Endothelial cell of umbilical vein (primary cell): Measurements from ENCODE around the gene ENO4. TPM values are rescaled to one million over a fixed set of nuclear protein-coding genes. Genes with fewer than 3 reads are reported as not detected.

Experiments
- BruUV-seq: library from RNA; stranded (reverse); fragments of 400-500 nt; replicated peaks from 2 replicates; lab custom pipeline; 2021; lab: Mats Ljungman, UMichigan
- CTCF ChIA-PET: fragments of 300-600, 350-600 bp; sonication (Branson Sonifier 250); formaldehyde crosslinking; loops from one replicate; lab custom pipeline; 2021; ENCODE audit warnings: antibody characterized with exemption, inconsistent platforms; lab: Charles Lee
- POLR2A ChIA-PET: fragments of 300-600, 350-600 bp; sonication (Branson Sonifier 250); formaldehyde crosslinking; loops from one replicate; lab custom pipeline; 2021; ENCODE audit warnings: antibody characterized with exemption, inconsistent platforms; lab: Charles Lee
- DNase-seq: peaks from one replicate; pipeline ENCODE4 v3.0.0-alpha.2; 2011; ENCODE audit warnings: low read depth, low spot score
- FAIRE-seq: peaks from 2 replicates; lab custom pipeline; 2011; peaks lifted over from hg19 to GRCh38; lab: Jason Lieb, UNC
- H2AFZ ChIP-seq: 2 replicates; pipeline ENCODE4 v1.6.0; 2012; ENCODE audit warnings: low read depth, low read length, control low read depth, inconsistent platforms
- H3K27ac ChIP-seq: 2 replicates; pipeline ENCODE4 v1.5.1; 2011; ENCODE audit warnings: low read depth, mild to moderate bottlenecking, control low read depth, low read length, moderate library complexity; ENCODE audit not compliant: insufficient read depth
- H3K27me3 ChIP-seq, 2 experiments: 2 replicates each; pipeline versions ENCODE4 v1.6.0 to v1.6.1; 2011; ENCODE audit warnings: low read length in 2 of 2, mixed read lengths in 1 of 2; ENCODE audit not compliant: control insufficient read depth in 2 of 2, insufficient read depth in 2 of 2
- H3K36me3 ChIP-seq, 2 experiments: 2 replicates in 1 of 2; 3 replicates in 1 of 2; pipeline ENCODE4 v1.5.1; 2011; ENCODE audit warnings: low read length in 2 of 2, mild to moderate bottlenecking in 1 of 2, moderate library complexity in 1 of 2; ENCODE audit not compliant: control insufficient read depth in 2 of 2, insufficient read depth in 2 of 2; ENCODE audit errors: extremely low read depth in 1 of 2
- H3K4me1 ChIP-seq: 3 replicates; pipeline ENCODE4 v1.5.1; 2011; ENCODE audit warnings: mild to moderate bottlenecking, low read length; ENCODE audit not compliant: control insufficient read depth, insufficient read depth; ENCODE audit errors: extremely low read depth
- H3K4me2 ChIP-seq: 2 replicates; pipeline ENCODE4 v1.6.1; 2011; ENCODE audit warnings: low read length, control low read depth, mixed read lengths; ENCODE audit not compliant: insufficient read depth
- H3K4me3 ChIP-seq, 3 experiments: fragments of 200-600 bp in 1 of 3; sonication (generic), shearing (Covaris generic) in 1 of 3; replicated peaks in 1 of 3; 2 replicates each; pipeline ENCODE4 v1.5.1; 2011 to 2016; ENCODE audit warnings: control low read depth in 3 of 3, low read length in 3 of 3, mild to moderate bottlenecking in 2 of 3, inconsistent platforms in 1 of 3, low read depth in 1 of 3, moderate library complexity in 1 of 3; ENCODE audit not compliant: insufficient read depth in 1 of 3
- H3K79me2 ChIP-seq: 2 replicates; pipeline ENCODE4 v1.6.0; 2012; ENCODE audit warnings: low read length, inconsistent platforms; ENCODE audit not compliant: control insufficient read depth, insufficient read depth
- H3K9ac ChIP-seq: replicated peaks from 2 replicates; pipeline ENCODE3; 2011; ENCODE audit warnings: low read length, control low read depth; ENCODE audit not compliant: insufficient read depth; ENCODE audit errors: extremely low read depth
- H3K9me1 ChIP-seq: replicated peaks from 3 replicates; pipeline ENCODE4 v1.6.0; 2011; ENCODE audit warnings: mild to moderate bottlenecking, low read length; ENCODE audit not compliant: control insufficient read depth, insufficient read depth; ENCODE audit errors: extremely low read depth
- H3K9me3 ChIP-seq: replicated peaks from 2 replicates; pipeline ENCODE4 v1.5.1; 2012; ENCODE audit warnings: low read length, inconsistent platforms; ENCODE audit not compliant: control insufficient read depth, insufficient read depth
- H4K20me1 ChIP-seq: replicated peaks from 2 replicates; pipeline ENCODE3; 2011; ENCODE audit warnings: mild to moderate bottlenecking, low read length; ENCODE audit not compliant: control insufficient read depth, insufficient read depth; ENCODE audit errors: extremely low read depth
- EZH2 ChIP-seq: IDR thresholded peaks from 2 replicates; pipeline ENCODE4 v1.6.1; 2012; ENCODE audit warnings: borderline replicate concordance, low read depth, mild to moderate bottlenecking, moderate library complexity, low read length, inconsistent platforms; ENCODE audit not compliant: severe bottlenecking
- FOS ChIP-seq: IDR thresholded peaks from 2 replicates; pipeline ENCODE4 v1.6.1; 2011; ENCODE audit warnings: mild to moderate bottlenecking, low read length, moderate library complexity, borderline replicate concordance; ENCODE audit not compliant: insufficient read depth
- GATA2 ChIP-seq: IDR thresholded peaks from 2 replicates; pipeline ENCODE4 v1.7.0; 2011; ENCODE audit warnings: low read depth, mild to moderate bottlenecking, moderate library complexity, mixed read lengths, low read length; ENCODE audit not compliant: insufficient read length, insufficient read depth
- JUN ChIP-seq: IDR thresholded peaks from 2 replicates; pipeline ENCODE4 v1.6.1; 2011; ENCODE audit warnings: borderline replicate concordance, low read depth; ENCODE audit not compliant: insufficient read length, insufficient read depth
- MYC ChIP-seq: IDR thresholded peaks from one replicate; pipeline ENCODE4 v1.6.1; 2011; ENCODE audit warnings: mild to moderate bottlenecking, low read depth, low read length
- POLR2A ChIP-seq: IDR thresholded peaks from 2 replicates; pipeline ENCODE4 v1.6.1; 2012; ENCODE audit warnings: low read depth, mild to moderate bottlenecking, control low read depth, low read length
- POLR2AphosphoS5 ChIP-seq: IDR thresholded peaks from 2 replicates; pipeline ENCODE4 v1.6.1; 2012; ENCODE audit warnings: low read depth, mild to moderate bottlenecking, control low read depth, low read length, moderate library complexity; ENCODE audit not compliant: insufficient read depth
- dilution Hi-C: fragments of 300-500 bp; cut with MboI; formaldehyde crosslinking; loops from one replicate; pipeline ENCODE4 v1.15.0; 2019; ENCODE audit warnings: low sequenced_read_pairs; ENCODE audit not compliant: extremely low pct_ligation_motif_present
- intact Hi-C: fragments of 100-400 bp; cut with micrococcal nuclease; formaldehyde crosslinking; loops from one replicate; pipeline ENCODE4 v1.10.0; 2022
- polyA plus RNA-seq, 4 experiments: library from polyadenylated mRNA; depleted of rRNA in 3 of 4; stranded (reverse) in 3 of 4; unstranded in 1 of 4; fragments of >200 nt; gene quantifications; 2 replicates each; pipeline versions ENCODE4 v1.2.1 to v1.2.3, GENCODE V29; 2011 to 2012; ENCODE audit warnings: missing spikeins in 1 of 4
- total RNA-seq: library from RNA; stranded (reverse); gene quantifications from 2 replicates; pipeline ENCODE4 v1.2.3, GENCODE V29; 2021
- TF ChIP-seq, protein P1 (sequence below): IDR thresholded peaks from 2 replicates; pipeline ENCODE4 v1.6.1; 2011; ENCODE audit not compliant: insufficient read depth, insufficient read length
- TF ChIP-seq, protein P2 (sequence below), 2 donors: IDR thresholded peaks; 1 replicate in 1 of 2; 2 replicates in 1 of 2; pipeline ENCODE4 v1.5.1; 2011; ENCODE audit warnings: low read length in 2 of 2, mild to moderate bottlenecking in 2 of 2, moderate library complexity in 2 of 2, control low read depth in 1 of 2, inconsistent platforms in 1 of 2, low read depth in 1 of 2; ENCODE audit not compliant: insufficient read depth in 1 of 2; ENCODE audit errors: extremely low read depth in 1 of 2

Gene ENO4
- total and polyA plus RNA-seq, 2 donors (not counting 3 experiments of a cell fraction or from before 2014, with no cell fraction given) = 0.08 TPM; not detected in 1

DNA sequence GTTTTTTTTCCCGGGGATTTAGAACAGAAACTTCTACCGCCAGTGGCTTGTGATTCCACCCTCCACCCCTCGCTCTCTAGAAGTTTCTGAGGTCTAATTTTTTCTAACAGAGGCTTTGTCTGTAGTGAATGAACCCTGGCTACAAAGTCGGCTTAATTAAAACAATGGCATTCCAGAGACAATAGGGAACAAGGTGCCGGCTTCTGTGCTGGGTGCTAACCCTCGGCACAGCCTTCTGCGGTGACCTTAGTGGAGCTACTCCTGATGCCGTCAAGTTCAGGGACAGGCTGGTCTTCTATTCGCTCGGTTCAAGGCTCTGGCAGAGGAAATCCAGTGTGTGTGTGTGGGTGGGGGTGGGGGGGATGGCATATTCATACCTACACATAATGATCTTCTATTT lies 32.1 kb upstream of the ENO4 start:
- Histone ChIP-seq H3K9ac (no peak overlapping the region), H3K27me3 (no peaks in the 10 kb centered on the region), H3K36me3 (no peaks in the 10 kb centered on the region), H3K9me1 (no peaks in the 10 kb centered on the region), H3K4me2 (no peak overlapping the region), H3K27ac (no peak overlapping the region), H3K4me3 (no peak overlapping the region), H4K20me1 (no peaks in the 10 kb centered on the region), H3K4me1 (no peaks in the 10 kb centered on the region), H3K9me3 (no peaks in the 10 kb centered on the region), H3K79me2 (no peaks in the 10 kb centered on the region), H2AFZ (no peak overlapping the region)
- FAIRE-seq = no peak
- dilution Hi-C loops (loop anchor here (25.0 kb wide), 1 partner anchor 345 kb away; no protein-coding TSS in a partner anchor), intact Hi-C loops (no loop called here)
- ChIA-PET CTCF (interaction anchor here (0.8 to 1.5 kb wide), 4 partner anchors 8 to 358 kb away, joined by 3 read pairs; no protein-coding TSS in a partner anchor), POLR2A (no interaction called here)
- TF ChIP-seq GATA2 = no peak
- TF ChIP-seq EZH2 = no peak
- no peak for TF ChIP-seq JUN
- TF ChIP-seq, protein P1, sequence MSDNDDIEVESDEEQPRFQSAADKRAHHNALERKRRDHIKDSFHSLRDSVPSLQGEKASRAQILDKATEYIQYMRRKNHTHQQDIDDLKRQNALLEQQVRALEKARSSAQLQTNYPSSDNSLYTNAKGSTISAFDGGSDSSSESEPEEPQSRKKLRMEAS = no peak
- TF ChIP-seq, protein P2, sequence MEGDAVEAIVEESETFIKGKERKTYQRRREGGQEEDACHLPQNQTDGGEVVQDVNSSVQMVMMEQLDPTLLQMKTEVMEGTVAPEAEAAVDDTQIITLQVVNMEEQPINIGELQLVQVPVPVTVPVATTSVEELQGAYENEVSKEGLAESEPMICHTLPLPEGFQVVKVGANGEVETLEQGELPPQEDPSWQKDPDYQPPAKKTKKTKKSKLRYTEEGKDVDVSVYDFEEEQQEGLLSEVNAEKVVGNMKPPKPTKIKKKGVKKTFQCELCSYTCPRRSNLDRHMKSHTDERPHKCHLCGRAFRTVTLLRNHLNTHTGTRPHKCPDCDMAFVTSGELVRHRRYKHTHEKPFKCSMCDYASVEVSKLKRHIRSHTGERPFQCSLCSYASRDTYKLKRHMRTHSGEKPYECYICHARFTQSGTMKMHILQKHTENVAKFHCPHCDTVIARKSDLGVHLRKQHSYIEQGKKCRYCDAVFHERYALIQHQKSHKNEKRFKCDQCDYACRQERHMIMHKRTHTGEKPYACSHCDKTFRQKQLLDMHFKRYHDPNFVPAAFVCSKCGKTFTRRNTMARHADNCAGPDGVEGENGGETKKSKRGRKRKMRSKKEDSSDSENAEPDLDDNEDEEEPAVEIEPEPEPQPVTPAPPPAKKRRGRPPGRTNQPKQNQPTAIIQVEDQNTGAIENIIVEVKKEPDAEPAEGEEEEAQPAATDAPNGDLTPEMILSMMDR (IDR thresholded peaks at IDR 0.05; ENCODE audit: extremely low read depth in 1 of 2, insufficient read depth in 1 of 2, low read depth in 1 of 2, low read length in 2 of 2) = no peak
- TF ChIP-seq POLR2A = no peak
- no peak for TF ChIP-seq POLR2AphosphoS5
- no peak for TF ChIP-seq MYC
- TF ChIP-seq FOS = no peak
- BruUV-seq = no TSS peak
- DNase-seq = no peak
